Loucy (cell line): ENCODE measurements around the gene CEBPA.

ENCODE experiments used
- H2AFZ ChIP-seq: fragments of 200-600 bp; sonication (generic); 2 replicates; pipeline ENCODE4 v1.6.0; 2016; ENCODE audit warnings: antibody characterized with exemption, mild to moderate bottlenecking, low read length, moderate library complexity
- H3F3A ChIP-seq: fragments of 200-600 bp; 2 replicates; pipeline ENCODE4 v1.6.0; 2016; ENCODE audit warnings: antibody characterized with exemption, low read depth, mild to moderate bottlenecking
- H3K27me3 ChIP-seq: fragments of 200-600 bp; sonication (generic); 2 replicates; pipeline ENCODE4 v1.6.1; 2014; ENCODE audit warnings: low read length, mild to moderate bottlenecking; ENCODE audit not compliant: insufficient read depth, poor library complexity, severe bottlenecking
- H3K36me3 ChIP-seq: fragments of 200-600 bp; sonication (generic); 2 replicates; pipeline ENCODE4 v1.6.1; 2016; ENCODE audit warnings: low read length; ENCODE audit not compliant: insufficient read depth
- H3K4me1 ChIP-seq: fragments of 200-600 bp; sonication (generic); 2 replicates; pipeline ENCODE4 v1.5.1; 2014; ENCODE audit warnings: low read length, mild to moderate bottlenecking; ENCODE audit not compliant: insufficient read depth, poor library complexity, severe bottlenecking
- H3K4me2 ChIP-seq: fragments of 200-600 bp; sonication (generic); 2 replicates; pipeline ENCODE4 v1.6.0; 2014; ENCODE audit warnings: antibody characterized with exemption, low read length, low read depth, mild to moderate bottlenecking; ENCODE audit not compliant: poor library complexity, severe bottlenecking
- H3K4me3 ChIP-seq: fragments of 200-600 bp; sonication (generic); 2 replicates; pipeline ENCODE4 v1.5.1; 2014; ENCODE audit warnings: low read length, mild to moderate bottlenecking, mixed read lengths; ENCODE audit not compliant: poor library complexity, severe bottlenecking
- H3K79me2 ChIP-seq: fragments of 200-600 bp; sonication (generic); 2 replicates; pipeline ENCODE4 v1.6.1; 2014; ENCODE audit warnings: low read length; ENCODE audit not compliant: insufficient read depth
- H3K9ac ChIP-seq: fragments of 200-600 bp; sonication (generic); 2 replicates; pipeline ENCODE4 v1.6.0; 2014; ENCODE audit warnings: mild to moderate bottlenecking, low read depth, low read length, moderate library complexity; ENCODE audit not compliant: poor library complexity, severe bottlenecking
- H3K9me2 ChIP-seq: fragments of 200-600 bp; sonication (generic); replicated peaks from 2 replicates; pipeline ENCODE4 v1.6.1; 2016; ENCODE audit warnings: low read depth, low read length, mixed read lengths
- H3K9me3 ChIP-seq: fragments of 200-600 bp; sonication (generic); 2 replicates; pipeline ENCODE4 v1.6.1; 2014; ENCODE audit warnings: mild to moderate bottlenecking, antibody characterized with exemption, low read length, low read depth; ENCODE audit not compliant: insufficient read depth
- H4K20me1 ChIP-seq: fragments of 200-600 bp; sonication (generic); 2 replicates; pipeline ENCODE4 v1.6.0; 2014; ENCODE audit warnings: antibody characterized with exemption, low read length, mild to moderate bottlenecking; ENCODE audit not compliant: insufficient read depth, poor library complexity, severe bottlenecking
- EZH2phosphoT487 ChIP-seq: fragments of 200-600 bp; IDR thresholded peaks from 2 replicates; pipeline ENCODE4 v1.6.1; 2018; ENCODE audit warnings: antibody characterized with exemption, mild to moderate bottlenecking, moderate library complexity, borderline replicate concordance
- TF ChIP-seq, protein P1 (sequence below): fragments of 200-600 bp; sonication (generic); conservative IDR thresholded peaks from 2 replicates; pipeline ENCODE4 v1.5.1; 2014; ENCODE audit warnings: mild to moderate bottlenecking, antibody characterized with exemption, low read length

The CEBPA gene

GRCh38 chr19:33348301-33349010, 46.1 kb upstream of the CEBPA start:
- no peak for TF ChIP-seq EZH2phosphoT487
- TF ChIP-seq, protein P1, sequence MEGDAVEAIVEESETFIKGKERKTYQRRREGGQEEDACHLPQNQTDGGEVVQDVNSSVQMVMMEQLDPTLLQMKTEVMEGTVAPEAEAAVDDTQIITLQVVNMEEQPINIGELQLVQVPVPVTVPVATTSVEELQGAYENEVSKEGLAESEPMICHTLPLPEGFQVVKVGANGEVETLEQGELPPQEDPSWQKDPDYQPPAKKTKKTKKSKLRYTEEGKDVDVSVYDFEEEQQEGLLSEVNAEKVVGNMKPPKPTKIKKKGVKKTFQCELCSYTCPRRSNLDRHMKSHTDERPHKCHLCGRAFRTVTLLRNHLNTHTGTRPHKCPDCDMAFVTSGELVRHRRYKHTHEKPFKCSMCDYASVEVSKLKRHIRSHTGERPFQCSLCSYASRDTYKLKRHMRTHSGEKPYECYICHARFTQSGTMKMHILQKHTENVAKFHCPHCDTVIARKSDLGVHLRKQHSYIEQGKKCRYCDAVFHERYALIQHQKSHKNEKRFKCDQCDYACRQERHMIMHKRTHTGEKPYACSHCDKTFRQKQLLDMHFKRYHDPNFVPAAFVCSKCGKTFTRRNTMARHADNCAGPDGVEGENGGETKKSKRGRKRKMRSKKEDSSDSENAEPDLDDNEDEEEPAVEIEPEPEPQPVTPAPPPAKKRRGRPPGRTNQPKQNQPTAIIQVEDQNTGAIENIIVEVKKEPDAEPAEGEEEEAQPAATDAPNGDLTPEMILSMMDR = no peak
- H3K4me2 ChIP-seq = no peak overlapping the region
- no peak overlapping the region for H3K9ac ChIP-seq

DNA sequence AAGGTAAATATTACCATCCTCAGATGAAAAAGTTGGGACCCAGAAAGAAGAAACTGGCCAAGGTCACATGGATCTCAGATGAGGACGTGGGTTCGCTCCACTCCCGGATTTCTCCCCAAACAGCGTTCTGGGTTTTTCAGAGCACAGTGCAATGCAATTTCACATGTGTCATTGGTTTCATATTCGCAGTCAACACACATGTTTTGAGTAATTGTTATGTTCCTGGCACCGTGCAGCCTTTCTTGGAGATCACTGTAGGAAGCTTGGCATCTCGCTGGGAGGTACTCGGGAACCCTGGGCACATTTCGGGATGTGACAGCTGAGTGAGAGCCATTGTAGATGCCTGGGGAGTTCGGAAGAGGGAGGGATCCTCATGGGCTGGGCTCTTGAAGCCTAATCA, 45.0 kb upstream of the CEBPA start:
- Histone ChIP-seq H3K79me2 (no peaks in the 10 kb centered on the region), H3K4me1 (no peaks in the 10 kb centered on the region), H3K9ac (no peak overlapping the region), H3K27me3 (no peaks in the 10 kb centered on the region), H3K36me3 (no peaks in the 10 kb centered on the region), H3K9me3 (no peaks in the 10 kb centered on the region), H2AFZ (no peak overlapping the region), H4K20me1 (no peaks in the 10 kb centered on the region), H3K4me3 (no peak overlapping the region), H3F3A (no peaks in the 10 kb centered on the region), H3K4me2 (no peak overlapping the region), H3K9me2 (no peaks in the 10 kb centered on the region)
- TF ChIP-seq, protein P1 = no peak
- TF ChIP-seq EZH2phosphoT487 = no peak

More at GRCh38 chr19:33348301-33349010, 46.1 kb upstream of the CEBPA start:
- Histone ChIP-seq H3K9me3 (no peaks in the 10 kb centered on the region), H2AFZ (no peak overlapping the region), H3K27me3 (no peaks in the 10 kb centered on the region), H3K36me3 (no peaks in the 10 kb centered on the region), H3K79me2 (no peaks in the 10 kb centered on the region), H4K20me1 (no peaks in the 10 kb centered on the region), H3K4me3 (no peak overlapping the region), H3F3A (no peaks in the 10 kb centered on the region), H3K4me1 (no peaks in the 10 kb centered on the region), H3K9me2 (no peaks in the 10 kb centered on the region)

GRCh38 chr19:33346665-33347064, 44.3 kb upstream of the CEBPA start:
- H4K20me1 ChIP-seq = no peaks in the 10 kb centered on the region
- no peaks in the 10 kb centered on the region for H3K27me3 ChIP-seq
- H3K9ac ChIP-seq = no peak overlapping the region
- H3K79me2 ChIP-seq = no peaks in the 10 kb centered on the region
- no peaks in the 10 kb centered on the region for H3F3A ChIP-seq
- TF ChIP-seq, protein P1 = no peak
- TF ChIP-seq EZH2phosphoT487 = no peak
- H3K9me2 ChIP-seq = no peaks in the 10 kb centered on the region
- H2AFZ ChIP-seq = no peak overlapping the region
- H3K9me3 ChIP-seq = no peaks in the 10 kb centered on the region
- H3K4me2 ChIP-seq = no peak overlapping the region
- no peak overlapping the region for H3K4me3 ChIP-seq
- H3K4me1 ChIP-seq = no peaks in the 10 kb centered on the region
- H3K36me3 ChIP-seq = no peaks in the 10 kb centered on the region
